Right cardiac atrium (tissue), 5 donors: Measurements from ENCODE around the gene RAPGEF1. TPM values are rescaled to one million over a fixed set of nuclear protein-coding genes. Genes with fewer than 3 reads are reported as not detected.

Experiments used
- ATAC-seq, 2 donors: fragments of 200-7000 bp; cut with Tn5 transposase; one replicate each; pipeline versions ENCODE4 v1.8.0 to v1.9.1; 2020; ENCODE audit warnings: moderate library complexity in 2 of 2, mild to moderate bottlenecking in 1 of 2
- DNase-seq, 3 donors: peaks; one replicate each; pipeline ENCODE4 v3.0.0-alpha.2; 2020
- H3K27ac ChIP-seq: one replicate; pipeline ENCODE4 v1.5.1; 2013; ENCODE audit warnings: mild to moderate bottlenecking, low read length, control low read depth, moderate library complexity
- H3K27me3 ChIP-seq: one replicate; pipeline ENCODE4 v1.6.1; 2013; ENCODE audit not compliant: control insufficient read depth, insufficient read depth
- H3K4me1 ChIP-seq: one replicate; pipeline ENCODE4 v1.6.1; 2013; ENCODE audit warnings: low read length; ENCODE audit not compliant: control insufficient read depth, insufficient read depth
- H3K4me3 ChIP-seq: one replicate; pipeline ENCODE4 v1.5.1; 2013; ENCODE audit warnings: low read length, control low read depth
- H3K9me3 ChIP-seq: one replicate; pipeline ENCODE4 v1.6.1; 2013; ENCODE audit warnings: low read length; ENCODE audit not compliant: control insufficient read depth
- WGBS: extraction: QIAGEN DNeasy Blood & Tissue Kit; methylation state at CpG from one replicate; pipeline ENCODE4 v1.1.7; 2013; 5-methylcytosine and 5-hydroxymethylcytosine counted together
- intact Hi-C, 4 donors: fragments of 100-400 bp; cut with DNase I; formaldehyde crosslinking; loops; one replicate each; pipeline versions ENCODE4 v1.11.0 to v1.14.0; 2022 to 2023
- polyA plus RNA-seq: library from polyadenylated mRNA; stranded (reverse); fragments of 200-250 nt; gene quantifications from one replicate; pipeline ENCODE4 v1.2.3, GENCODE V29; 2013
- total RNA-seq, 4 donors: library from RNA; stranded (reverse); fragmentation: NEBNext Ultra II Directional; extraction: Animal tissue kit (Norgen Biotek cat#: 25700); gene quantifications; one replicate each; pipeline ENCODE4 v1.2.1, GENCODE V29; 2021
- donor health status: healthy with polysubstance abuse.
- donor health status: DM: no; HTN: yes; CAD: no.
- donor health status: DM: no; HTN: no; CAD: no.
- donor health status: DM: no; HTN: yes; CAD: no; lungs with severe emphysema.
- donor health status: DM: yes; HTN: yes; CAD: no.

RAPGEF1 gene
- total and polyA plus RNA-seq, 5 donors = 58.5 to 100 (median 88.6) TPM

GRCh38 chr9:131627648-131628458 lies 112.0 kb downstream of the RAPGEF1 start:
- Histone ChIP-seq H3K27ac (peak overlapping the region; percentile 19), H3K4me3 (no peak overlapping the region), H3K4me1 (peaks cover 8% of the 10 kb centered on the region), H3K27me3 (no peaks in the 10 kb centered on the region), H3K9me3 (no peaks in the 10 kb centered on the region)
- ATAC-seq (peak; percentile 40 to 45), DNase-seq (peak in 1 of 3 donors; percentile 56)
- intact Hi-C loops = no loop called here
- 76% methylated on average over 21 of the region's 21 CpGs for WGBS

GRCh38 chr9:131627326-131627647 lies 112.6 kb downstream of the RAPGEF1 start:
- H3K27ac ChIP-seq = no peak overlapping the region

GRCh38 chr9:131625790-131626670 lies 113.8 kb downstream of the RAPGEF1 start:
- ATAC-seq (no peak), DNase-seq (no peak)
- Histone ChIP-seq H3K27ac (no peak overlapping the region), H3K27me3 (no peaks in the 10 kb centered on the region), H3K4me1 (peaks cover 8% of the 10 kb centered on the region), H3K9me3 (no peaks in the 10 kb centered on the region), H3K4me3 (no peak overlapping the region)
- intact Hi-C loops = no loop called here
- 89% methylated on average over 28 of the region's 28 CpGs for WGBS

More at GRCh38 chr9:131627326-131627647, 112.6 kb downstream of the RAPGEF1 start:
- ATAC-seq (no peak), DNase-seq (no peak)
- 92% methylated on average over 8 of the region's 8 CpGs for WGBS
- intact Hi-C loops = no loop called here
- Histone ChIP-seq H3K4me3 (no peak overlapping the region), H3K9me3 (no peaks in the 10 kb centered on the region), H3K27me3 (no peaks in the 10 kb centered on the region), H3K4me1 (peaks cover 8% of the 10 kb centered on the region)

GRCh38 chr9:131625508-131625787 lies 114.4 kb downstream of the RAPGEF1 start:
- no peaks in the 10 kb centered on the region for H3K9me3 ChIP-seq
- ATAC-seq (no peak), DNase-seq (no peak)
- H3K27ac ChIP-seq = peak overlapping the region; percentile 24
- intact Hi-C loops = no loop called here
- H3K4me3 ChIP-seq = no peak overlapping the region
- WGBS = 61% methylated on average over 6 of the region's 6 CpGs
- peaks cover 8% of the 10 kb centered on the region for H3K4me1 ChIP-seq
- no peaks in the 10 kb centered on the region for H3K27me3 ChIP-seq

- Histone ChIP-seq H3K4me1 (peaks cover 8% of the 10 kb centered on the region), H3K4me3 (no peak overlapping the region), H3K9me3 (no peaks in the 10 kb centered on the region), H3K27ac (peak overlapping the region; percentile 25), H3K27me3 (no peaks in the 10 kb centered on the region)
- ATAC-seq (peak; percentile 68 to 77), DNase-seq (peak; percentile 75 to 83 (median 82))
- WGBS = 34% methylated on average over 13 of the region's 13 CpGs
- intact Hi-C loops = no loop called here
Measured at GRCh38 chr9:131624636-131625507, 115.0 kb downstream of the RAPGEF1 start.

DNA sequence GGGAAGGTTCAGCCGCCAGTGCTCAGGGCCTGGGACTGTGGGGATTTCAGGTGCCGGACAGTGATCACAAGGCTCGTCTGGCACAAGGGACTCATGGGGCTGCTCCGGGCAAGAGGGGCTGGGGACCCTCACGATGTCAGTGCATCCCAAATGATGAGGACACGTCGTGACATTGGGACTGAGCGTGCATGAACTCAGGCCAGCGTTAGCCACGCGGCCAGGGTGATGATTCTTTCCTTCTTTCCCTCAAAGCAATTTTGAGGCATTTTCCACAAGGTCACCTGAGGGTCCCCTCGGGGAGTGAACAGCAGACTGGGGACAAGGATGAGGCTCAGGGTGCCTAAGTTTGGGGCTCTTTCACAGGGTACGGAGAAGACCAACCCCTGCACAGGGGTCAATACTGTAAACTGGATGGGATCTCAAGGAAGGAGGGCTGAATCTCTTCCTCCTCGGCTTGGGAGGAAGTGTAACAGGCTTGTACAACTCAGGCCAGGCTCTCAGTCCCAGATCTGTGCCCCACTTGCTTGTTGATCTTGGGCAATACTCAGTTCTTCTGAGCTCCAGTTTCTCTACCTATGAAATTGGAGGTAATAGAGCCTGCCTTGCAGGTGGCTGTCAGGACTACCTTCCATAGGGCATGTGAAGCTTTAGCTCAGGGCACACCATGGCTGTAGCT lies 116.1 kb downstream of the RAPGEF1 start:
- DNase-seq = no peak
- Histone ChIP-seq H3K27ac (peak overlapping the region; percentile 25), H3K4me3 (no peak overlapping the region), H3K4me1 (peaks cover 8% of the 10 kb centered on the region), H3K27me3 (no peaks in the 10 kb centered on the region), H3K9me3 (no peaks in the 10 kb centered on the region)
- ATAC-seq = no peak
- 91% methylated on average over 14 of the region's 14 CpGs for WGBS
- intact Hi-C loops = no loop called here

GRCh38 chr9:131622523-131622922 lies 117.4 kb downstream of the RAPGEF1 start:
- ATAC-seq (no peak), DNase-seq (no peak)
- H3K9me3 ChIP-seq = no peaks in the 10 kb centered on the region
- H3K4me1 ChIP-seq = peaks cover 15% of the 10 kb centered on the region
- H3K27me3 ChIP-seq = no peaks in the 10 kb centered on the region
- no peak overlapping the region for H3K4me3 ChIP-seq
- H3K27ac ChIP-seq = no peak overlapping the region
- WGBS = 81% methylated on average over 4 of the region's 4 CpGs
- intact Hi-C loops = no loop called here

DNA sequence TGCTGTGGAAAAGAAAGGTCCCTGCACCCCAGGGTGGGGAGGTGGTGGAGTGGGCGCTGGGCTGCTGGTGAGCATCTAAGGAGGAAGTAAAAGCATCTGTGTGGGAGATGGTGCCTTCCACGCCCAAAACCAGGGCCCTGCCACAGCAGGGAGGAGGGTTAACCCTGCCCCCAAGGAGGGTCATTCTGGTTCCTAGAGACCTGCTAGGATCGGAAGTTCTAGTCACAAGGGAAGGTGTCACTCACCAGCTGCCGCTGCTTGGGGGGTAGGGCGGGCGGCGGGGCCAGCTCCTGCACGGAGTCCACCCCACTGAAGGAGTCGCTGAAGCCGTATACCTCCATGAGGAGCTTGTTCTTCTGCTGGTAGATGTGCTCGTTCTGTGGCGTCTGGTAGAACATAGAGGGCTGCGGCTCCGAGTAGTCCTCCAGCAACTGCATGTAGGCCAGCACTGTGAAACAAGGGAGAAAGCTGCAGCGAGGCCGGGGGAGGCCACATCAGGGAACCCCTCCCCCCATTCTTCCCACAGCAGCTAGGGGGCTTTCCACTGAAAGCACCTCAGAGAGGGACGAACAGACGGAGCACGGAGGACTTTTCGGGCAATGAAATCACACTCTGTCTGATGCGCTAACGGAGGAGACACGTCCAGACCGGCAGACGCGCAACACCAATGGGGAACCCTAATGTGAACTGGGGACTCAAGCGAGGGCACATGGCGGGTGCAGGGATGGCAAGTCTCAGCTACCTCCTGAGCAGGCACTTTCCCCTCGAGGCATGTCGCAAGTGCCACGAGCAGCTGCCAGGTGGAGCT lies 118.1 kb downstream of the RAPGEF1 start:
- intact Hi-C loops = no loop called here
- Histone ChIP-seq H3K27ac (no peak overlapping the region), H3K9me3 (no peaks in the 10 kb centered on the region), H3K4me3 (no peak overlapping the region), H3K27me3 (no peaks in the 10 kb centered on the region), H3K4me1 (peaks cover 18% of the 10 kb centered on the region)
- DNase-seq (peak in 1 of 3 donors; percentile 49), ATAC-seq (no peak)
- WGBS = 90% methylated on average over 31 of the region's 31 CpGs

DNA sequence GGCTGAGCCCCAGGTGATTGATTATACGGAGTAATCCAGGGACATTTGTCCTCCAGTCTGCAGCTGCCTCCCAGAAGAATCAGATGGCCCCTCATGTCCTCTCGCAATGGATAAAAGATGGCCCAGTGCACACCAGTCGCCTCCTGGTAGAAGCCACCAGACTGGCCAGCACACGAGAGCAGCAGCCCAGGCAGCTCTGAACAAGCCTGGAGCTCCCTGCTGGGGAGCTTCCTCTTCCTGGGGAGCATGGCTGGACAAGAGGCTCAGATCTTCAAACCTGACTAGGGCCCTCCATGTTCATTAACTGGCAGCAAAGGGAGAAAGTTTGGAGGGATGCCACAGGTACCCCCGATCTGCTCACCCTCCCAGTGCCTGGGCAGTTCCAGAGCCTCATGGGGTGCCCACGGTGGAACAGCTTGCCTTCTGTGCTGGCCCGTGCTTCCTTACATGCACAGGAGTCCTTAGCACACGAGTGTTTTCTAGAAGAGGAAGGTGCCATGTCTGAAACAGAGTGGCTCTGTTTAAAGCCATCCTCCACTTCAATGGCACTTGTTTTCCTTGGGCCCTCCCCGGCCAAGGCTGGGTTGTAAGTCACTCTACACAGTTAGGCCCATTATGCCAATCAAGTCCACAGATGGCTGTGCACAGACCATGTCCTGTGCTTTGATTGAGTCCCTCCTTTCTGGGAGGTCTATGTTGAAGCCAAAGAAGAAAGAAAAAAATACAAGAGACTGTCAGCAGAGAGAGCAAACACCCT lies 118.9 kb downstream of the RAPGEF1 start:
- 94% methylated on average over 9 of the region's 9 CpGs for WGBS
- intact Hi-C loops = no loop called here
- H3K27me3 ChIP-seq = no peaks in the 10 kb centered on the region
- no peak overlapping the region for H3K27ac ChIP-seq
- H3K4me1 ChIP-seq = peaks cover 18% of the 10 kb centered on the region
- no peak overlapping the region for H3K4me3 ChIP-seq
- DNase-seq (no peak), ATAC-seq (no peak)
- H3K9me3 ChIP-seq = no peaks in the 10 kb centered on the region
